GM06990 (cell line): ENCODE data around the gene SLC66A1.

ENCODE experiments used
- DNase-seq: peaks from one replicate; pipeline ENCODE4 v3.0.0-alpha.2; 2011; ENCODE audit not compliant: insufficient read length; ENCODE audit errors: extremely low read depth
- H3K27me3 ChIP-seq: replicated peaks from 2 replicates; pipeline ENCODE4 v1.6.0; 2011; ENCODE audit warnings: low read length; ENCODE audit not compliant: control insufficient read depth, insufficient read depth
- H3K36me3 ChIP-seq: 2 replicates; pipeline ENCODE4 v1.5.1; 2011; ENCODE audit warnings: low read length; ENCODE audit not compliant: control insufficient read depth, insufficient read depth
- H3K4me3 ChIP-seq: replicated peaks from 2 replicates; pipeline ENCODE4 v1.5.1; 2011; ENCODE audit warnings: low read depth, mild to moderate bottlenecking, control low read depth, low read length
- CTCF ChIP-seq: IDR thresholded peaks from 2 replicates; pipeline ENCODE4 v1.5.1; 2011; ENCODE audit warnings: low read length, control low read depth, mild to moderate bottlenecking, inconsistent platforms; ENCODE audit not compliant: insufficient read depth, poor library complexity, severe bottlenecking

The SLC66A1 gene

GRCh38 chr1:19342062-19342750 lies 30.1 kb downstream of the SLC66A1 start:
- Histone ChIP-seq H3K36me3 (peaks cover 46% of the 10 kb centered on the region), H3K27me3 (no peaks in the 10 kb centered on the region), H3K4me3 (no peak overlapping the region)
- TF ChIP-seq CTCF = no peak
- no peak for DNase-seq

GRCh38 chr1:19342894-19343616 lies 30.9 kb downstream of the SLC66A1 start:
- TF ChIP-seq CTCF = no peak
- no peak overlapping the region for H3K4me3 ChIP-seq
- H3K36me3 ChIP-seq = peaks cover 48% of the 10 kb centered on the region
- no peaks in the 10 kb centered on the region for H3K27me3 ChIP-seq
- DNase-seq = no peak

- TF ChIP-seq CTCF = no peak
- no peak overlapping the region for H3K4me3 ChIP-seq
- peaks cover 52% of the 10 kb centered on the region for H3K36me3 ChIP-seq
- no peaks in the 10 kb centered on the region for H3K27me3 ChIP-seq
- no peak for DNase-seq
Observed at GRCh38 chr1:19343617-19344350, 31.7 kb downstream of the SLC66A1 start.

GRCh38 chr1:19344372-19344810 lies 32.3 kb downstream of the SLC66A1 start:
- Histone ChIP-seq H3K36me3 (peaks cover 53% of the 10 kb centered on the region), H3K27me3 (no peaks in the 10 kb centered on the region), H3K4me3 (no peak overlapping the region)
- no peak for DNase-seq
- TF ChIP-seq CTCF = peak; percentile 93

GRCh38 chr1:19344831-19345230 lies 32.7 kb downstream of the SLC66A1 start:
- no peak for TF ChIP-seq CTCF
- H3K36me3 ChIP-seq = peaks cover 50% of the 10 kb centered on the region
- DNase-seq = no peak
- no peak overlapping the region for H3K4me3 ChIP-seq
- H3K27me3 ChIP-seq = no peaks in the 10 kb centered on the region
